Muscle of leg (tissue), 11 donors: Measurements from ENCODE around the gene TIMM10B. TPM values are rescaled to one million over a fixed set of nuclear protein-coding genes. Genes with fewer than 3 reads are reported as not detected.

Experiments used
- DNase-seq: peaks from one replicate; pipeline ENCODE4 v3.0.0; 2013
- H3K27ac ChIP-seq: one replicate; pipeline ENCODE4 v1.5.1; 2013; ENCODE audit warnings: mild to moderate bottlenecking, low read length, control low read depth
- H3K27me3 ChIP-seq: one replicate; pipeline ENCODE4 v1.6.1; 2013; ENCODE audit warnings: low read length; ENCODE audit not compliant: control insufficient read depth, insufficient read depth
- H3K36me3 ChIP-seq: one replicate; pipeline ENCODE4 v1.6.1; 2013; ENCODE audit warnings: low read length; ENCODE audit not compliant: control insufficient read depth, insufficient read depth
- H3K4me1 ChIP-seq: one replicate; pipeline ENCODE4 v1.6.1; 2013; ENCODE audit warnings: low read length; ENCODE audit not compliant: control insufficient read depth, insufficient read depth
- H3K4me3 ChIP-seq: one replicate; pipeline ENCODE4 v1.5.1; 2013; ENCODE audit warnings: low read length, control low read depth
- H3K9me3 ChIP-seq: replicated peaks from 2 replicates; pipeline ENCODE4 v1.6.1; 2013; ENCODE audit warnings: low read depth, low read length; ENCODE audit not compliant: control insufficient read depth
- WGBS: methylation state at CpG from one replicate; pipeline ENCODE4 v1.1.5; 2013; ENCODE audit warnings: missing lambda C conversion rate; ENCODE audit not compliant: insufficient coverage; 5-methylcytosine and 5-hydroxymethylcytosine counted together
- polyA plus RNA-seq, 8 donors: library from polyadenylated mRNA; unstranded; fragments of 120-200 nt; gene quantifications; one replicate each; pipeline versions ENCODE4 v1.2.1 to v1.2.3, GENCODE V29; 2013; ENCODE audit warnings: inconsistent platforms in 1 of 8, low replicate concordance in 1 of 8; ENCODE audit not compliant: insufficient read length in 8 of 8, insufficient read depth in 1 of 8
- total RNA-seq: library from RNA; stranded (reverse); fragments of 120-200 nt; gene quantifications from one replicate; pipeline ENCODE4 v1.2.4, GENCODE V29; 2013

The TIMM10B gene
- total and polyA plus RNA-seq, 9 donors, result 16.1 to 23.9 (median 17.7) TPM

- Histone ChIP-seq H3K36me3 (peaks cover 18% of the 10 kb centered on the region), H3K27ac (peak overlapping the region; percentile 63), H3K4me1 (peaks cover 16% of the 10 kb centered on the region), H3K4me3 (no peak overlapping the region), H3K27me3 (no peaks in the 10 kb centered on the region), H3K9me3 (no peaks in the 10 kb centered on the region)
- WGBS, result 42% methylated on average over 4 of the region's 6 CpGs
- peak; percentile 94 for DNase-seq
These were observed 12.4 kb upstream of the TIMM10B start for GRCh38 chr11:6468712-6469495.

- Histone ChIP-seq H3K9me3 (no peaks in the 10 kb centered on the region), H3K27me3 (no peaks in the 10 kb centered on the region), H3K27ac (peak overlapping the region; percentile 63), H3K36me3 (peaks cover 14% of the 10 kb centered on the region), H3K4me3 (no peak overlapping the region), H3K4me1 (peaks cover 21% of the 10 kb centered on the region)
- DNase-seq, result no peak
- 100% methylated on average over 1 of the region's 1 CpG for WGBS
These were observed 11.7 kb upstream of the TIMM10B start for GRCh38 chr11:6469599-6469998.

GRCh38 chr11:6472934-6473333 lies 8.4 kb upstream of the TIMM10B start:
- H3K27me3 ChIP-seq, result no peaks in the 10 kb centered on the region
- no peaks in the 10 kb centered on the region for H3K9me3 ChIP-seq
- no peak overlapping the region for H3K27ac ChIP-seq
- peak overlapping the region; percentile 93 for H3K4me3 ChIP-seq
- no CpG with 5 or more reads among the region's 1 CpG for WGBS
- DNase-seq, result no peak
- peaks cover 16% of the 10 kb centered on the region for H3K36me3 ChIP-seq
- peaks cover 26% of the 10 kb centered on the region for H3K4me1 ChIP-seq

GRCh38 chr11:6473451-6474412 lies 7.6 kb upstream of the TIMM10B start, which contains the start of gene TRIM3:
TSS of gene TRIM3 (minus strand) at chr11:6473941. CDS start at chr11:6465695, 8,246 bp downstream.
- peaks cover 24% of the 10 kb centered on the region for H3K36me3 ChIP-seq
- H3K27ac ChIP-seq, result peak within 1 kb of the TSS; percentile 92
- peaks cover 26% of the 10 kb centered on the region for H3K4me1 ChIP-seq

GRCh38 chr11:6474413-6474792 lies 6.9 kb upstream of the TIMM10B start:
- DNase-seq, result no peak
- Histone ChIP-seq H3K36me3 (peaks cover 30% of the 10 kb centered on the region), H3K4me1 (peaks cover 21% of the 10 kb centered on the region), H3K4me3 (peak overlapping the region; percentile 74), H3K9me3 (no peaks in the 10 kb centered on the region), H3K27ac (peak overlapping the region; percentile 92), H3K27me3 (no peaks in the 10 kb centered on the region)
- WGBS, result 0% methylated on average over 1 of the region's 7 CpGs

More at GRCh38 chr11:6473451-6474412, 7.6 kb upstream of the TIMM10B start, which contains the start of gene TRIM3:
- H3K9me3 ChIP-seq, result no peaks in the 10 kb centered on the region
- H3K4me3 ChIP-seq, result peak within 1 kb of the TSS; percentile 93
- peak; percentile 95 for DNase-seq
- WGBS, result under 1% methylated on average over 62 of the region's 87 CpGs
- no peaks in the 10 kb centered on the region for H3K27me3 ChIP-seq

GRCh38 chr11:6474806-6475500 lies 6.3 kb upstream of the TIMM10B start:
- 58% methylated on average over 3 of the region's 3 CpGs for WGBS
- no peak overlapping the region for H3K4me3 ChIP-seq
- peak overlapping the region; percentile 92 for H3K27ac ChIP-seq
- peak; percentile 29 for DNase-seq
- H3K4me1 ChIP-seq, result peaks cover 20% of the 10 kb centered on the region
- H3K36me3 ChIP-seq, result peaks cover 36% of the 10 kb centered on the region
- H3K27me3 ChIP-seq, result no peaks in the 10 kb centered on the region
- no peaks in the 10 kb centered on the region for H3K9me3 ChIP-seq

GRCh38 chr11:6475936-6476335 lies 5.4 kb upstream of the TIMM10B start:
- no peaks in the 10 kb centered on the region for H3K9me3 ChIP-seq
- H3K27ac ChIP-seq, result no peak overlapping the region
- no peak overlapping the region for H3K4me3 ChIP-seq
- peaks cover 37% of the 10 kb centered on the region for H3K36me3 ChIP-seq
- peaks cover 28% of the 10 kb centered on the region for H3K4me1 ChIP-seq
- H3K27me3 ChIP-seq, result no peaks in the 10 kb centered on the region
- DNase-seq, result no peak
- 63% methylated on average over 3 of the region's 5 CpGs for WGBS

- H3K27ac ChIP-seq, result no peak overlapping the region
- 94% methylated on average over 2 of the region's 4 CpGs for WGBS
- H3K27me3 ChIP-seq, result no peaks in the 10 kb centered on the region
- H3K4me1 ChIP-seq, result peaks cover 28% of the 10 kb centered on the region
- no peak for DNase-seq
- no peaks in the 10 kb centered on the region for H3K9me3 ChIP-seq
- peaks cover 37% of the 10 kb centered on the region for H3K36me3 ChIP-seq
- no peak overlapping the region for H3K4me3 ChIP-seq
These were observed 4.7 kb upstream of the TIMM10B start for GRCh38 chr11:6476571-6476970.

- Histone ChIP-seq H3K4me1 (peaks cover 20% of the 10 kb centered on the region), H3K27me3 (no peaks in the 10 kb centered on the region), H3K36me3 (peaks cover 67% of the 10 kb centered on the region), H3K9me3 (no peaks in the 10 kb centered on the region), H3K27ac (peak overlapping the region; percentile 99), H3K4me3 (peak overlapping the region; percentile 94)
- WGBS, result 27% methylated on average over 5 of the region's 9 CpGs
- peak; percentile 65 for DNase-seq
These were observed 894 bp upstream of the TIMM10B start for GRCh38 chr11:6480299-6480914.
